Trophoblast cell (in vitro differentiated cells and primary cell): ENCODE measurements around the gene USP31.

Source experiments
- DNase-seq, 2 donors: peaks; one replicate each; pipeline ENCODE4 v3.0.0-alpha.2; 2016
- H2AFZ ChIP-seq: 2 replicates; pipeline ENCODE4 v1.6.1; 2013; ENCODE audit warnings: low read length, moderate library complexity, mild to moderate bottlenecking; ENCODE audit not compliant: insufficient read depth, poor library complexity
- H2AK5ac ChIP-seq: 2 replicates; pipeline ENCODE4 v1.6.1; 2013; ENCODE audit warnings: mild to moderate bottlenecking, low read length
- H2BK120ac ChIP-seq: 2 replicates; pipeline ENCODE4 v1.6.1; 2013; ENCODE audit warnings: low read length, mild to moderate bottlenecking, moderate library complexity; ENCODE audit not compliant: insufficient read depth, poor library complexity
- H2BK12ac ChIP-seq: 2 replicates; pipeline ENCODE4 v1.6.1; 2013; ENCODE audit warnings: mild to moderate bottlenecking, low read length, moderate library complexity
- H2BK5ac ChIP-seq: 2 replicates; pipeline ENCODE4 v1.6.1; 2013; ENCODE audit warnings: low read length, low read depth, moderate library complexity, mild to moderate bottlenecking; ENCODE audit not compliant: poor library complexity
- H3K14ac ChIP-seq: 2 replicates; pipeline ENCODE4 v1.6.1; 2013; ENCODE audit warnings: mild to moderate bottlenecking, low read length
- H3K18ac ChIP-seq: 2 replicates; pipeline ENCODE4 v1.6.1; 2013; ENCODE audit warnings: mild to moderate bottlenecking, low read length
- H3K23ac ChIP-seq: 2 replicates; pipeline ENCODE4 v1.6.1; 2013; ENCODE audit warnings: low read length
- H3K27ac ChIP-seq: 2 replicates; pipeline ENCODE4 v1.5.1; 2013; ENCODE audit warnings: low read depth, mild to moderate bottlenecking, inconsistent platforms, low read length, moderate library complexity
- H3K27me3 ChIP-seq: 2 replicates; pipeline ENCODE4 v1.6.1; 2013; ENCODE audit warnings: inconsistent platforms, mild to moderate bottlenecking, low read length, moderate library complexity; ENCODE audit not compliant: insufficient read depth
- H3K36me3 ChIP-seq, 2 experiments: 1 replicate in 1 of 2; 2 replicates in 1 of 2; pipeline ENCODE4 v1.6.1; 2013; ENCODE audit warnings: low read length in 2 of 2, mild to moderate bottlenecking in 2 of 2, moderate library complexity in 1 of 2; ENCODE audit not compliant: insufficient read depth in 2 of 2, control insufficient read depth in 1 of 2
- H3K4ac ChIP-seq: 2 replicates; pipeline ENCODE4 v1.6.1; 2013; ENCODE audit warnings: low read depth, mild to moderate bottlenecking, low read length, moderate library complexity
- H3K4me1 ChIP-seq, 2 experiments: 1 replicate in 1 of 2; 2 replicates in 1 of 2; pipeline ENCODE4 v1.6.1; 2013; ENCODE audit warnings: low read length in 2 of 2, mild to moderate bottlenecking in 2 of 2, moderate library complexity in 1 of 2; ENCODE audit not compliant: insufficient read depth in 2 of 2, control insufficient read depth in 1 of 2
- H3K4me2 ChIP-seq: 2 replicates; pipeline ENCODE4 v1.6.1; 2013; ENCODE audit warnings: inconsistent platforms, mild to moderate bottlenecking, low read length, moderate library complexity
- H3K4me3 ChIP-seq: 2 replicates; pipeline ENCODE4 v1.5.1; 2013; ENCODE audit warnings: mild to moderate bottlenecking, low read depth, low read length, inconsistent platforms
- H3K79me1 ChIP-seq: one replicate; pipeline ENCODE4 v1.6.1; 2013; ENCODE audit warnings: low read length
- H3K79me2 ChIP-seq: 2 replicates; pipeline ENCODE4 v1.6.1; 2013; ENCODE audit warnings: low read length, mild to moderate bottlenecking; ENCODE audit not compliant: control insufficient read depth, insufficient read depth, poor library complexity
- H3K9ac ChIP-seq: 2 replicates; pipeline ENCODE4 v1.6.1; 2013; ENCODE audit warnings: mild to moderate bottlenecking, low read length
- H3K9me3 ChIP-seq: 2 replicates; pipeline ENCODE4 v1.6.1; 2013; ENCODE audit warnings: low read depth, mild to moderate bottlenecking, control low read depth, inconsistent platforms, low read length; ENCODE audit not compliant: insufficient read depth
- H4K12ac ChIP-seq: 2 replicates; pipeline ENCODE4 v1.6.1; 2013; ENCODE audit warnings: low read depth, mild to moderate bottlenecking, low read length, moderate library complexity
- H4K8ac ChIP-seq: 2 replicates; pipeline ENCODE4 v1.6.1; 2013; ENCODE audit warnings: low read depth, mild to moderate bottlenecking, low read length, moderate library complexity
- H4K91ac ChIP-seq: one replicate; pipeline ENCODE4 v1.6.1; 2013; ENCODE audit warnings: low read depth, mild to moderate bottlenecking, low read length, moderate library complexity
- WGBS: extraction: QIAGEN DNeasy Blood & Tissue Kit; methylation state at CpG from one replicate; pipeline ENCODE4 v1.1.7; 2013; ENCODE audit warnings: missing lambda C conversion rate; ENCODE audit not compliant: insufficient read length, insufficient coverage; ENCODE audit errors: extremely low coverage; 5-methylcytosine and 5-hydroxymethylcytosine counted together

The USP31 gene

DNA sequence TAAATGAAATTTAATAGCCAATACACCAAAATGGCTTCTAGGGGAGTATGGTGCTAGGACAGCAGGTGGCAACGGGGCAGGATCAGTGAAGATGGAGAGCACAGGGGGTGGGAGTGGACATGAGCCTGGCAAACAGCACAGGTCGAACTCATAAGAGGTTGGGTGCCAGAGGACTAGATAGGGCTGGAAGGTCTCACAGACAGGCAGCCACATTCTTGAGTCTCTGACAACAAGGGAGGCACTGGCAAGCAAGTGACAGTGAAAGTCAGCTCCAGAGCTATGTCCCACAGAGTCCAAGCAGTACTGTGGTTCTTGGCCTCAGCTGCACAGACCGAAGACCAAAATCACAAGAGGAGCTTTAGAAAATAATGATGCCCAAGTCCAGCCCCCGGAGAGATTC lies 61.2 kb downstream of the USP31 start:
- Histone ChIP-seq H4K8ac (no peak overlapping the region), H3K4ac (no peak overlapping the region), H3K9me3 (no peaks in the 10 kb centered on the region), H4K91ac (no peak overlapping the region), H3K9ac (no peak overlapping the region), H3K23ac (peak overlapping the region; percentile 82), H4K12ac (no peak overlapping the region), H3K4me3 (no peak overlapping the region), H3K4me2 (no peak overlapping the region), H3K14ac (no peak overlapping the region), H3K79me1 (no peaks in the 10 kb centered on the region), H2BK5ac (no peak overlapping the region), H2AFZ (no peak overlapping the region), H3K27ac (no peak overlapping the region), H2BK120ac (no peak overlapping the region), H3K27me3 (no peaks in the 10 kb centered on the region), H3K79me2 (no peaks in the 10 kb centered on the region), H3K18ac (no peak overlapping the region), H2AK5ac (no peak overlapping the region), H2BK12ac (no peak overlapping the region), H3K36me3 (no peaks in the 10 kb centered on the region), H3K4me1 (no peaks in the 10 kb centered on the region)
- DNase-seq, result no peak
- WGBS, result no CpG with 5 or more reads among the region's 4 CpGs

DNA sequence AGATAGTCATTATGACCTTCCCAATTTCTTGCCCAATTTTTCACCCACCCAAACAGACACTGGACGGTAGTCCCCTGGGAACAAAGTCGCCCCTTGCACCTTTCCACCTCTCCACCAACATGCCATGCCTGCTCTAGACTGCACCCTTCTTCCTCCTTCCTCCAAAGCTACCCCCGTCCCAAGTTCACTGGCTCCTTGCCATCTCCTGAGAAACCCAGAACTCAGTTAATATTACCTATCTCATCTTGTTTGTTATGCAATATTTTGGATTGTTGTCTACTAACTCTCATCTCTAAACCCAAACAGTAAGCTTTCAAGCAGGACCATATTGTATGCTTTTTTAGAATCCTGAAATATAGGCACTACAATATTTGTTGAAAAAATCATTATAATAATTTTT lies 63.3 kb downstream of the USP31 start:
- no peak overlapping the region for H4K8ac ChIP-seq
- H2AFZ ChIP-seq, result no peak overlapping the region
- H3K9me3 ChIP-seq, result no peaks in the 10 kb centered on the region
- H3K4me2 ChIP-seq, result no peak overlapping the region
- no peaks in the 10 kb centered on the region for H3K79me2 ChIP-seq
- H2BK12ac ChIP-seq, result no peak overlapping the region
- no peak overlapping the region for H4K12ac ChIP-seq
- no peak overlapping the region for H4K91ac ChIP-seq
- no peak overlapping the region for H3K23ac ChIP-seq
- peaks cover 2 to 6% of the 10 kb centered on the region in 2 experiments for H3K4me1 ChIP-seq
- no peak for DNase-seq
- H3K9ac ChIP-seq, result no peak overlapping the region
- H3K4ac ChIP-seq, result no peak overlapping the region
- H3K27ac ChIP-seq, result no peak overlapping the region
- no peaks in the 10 kb centered on the region for H3K36me3 ChIP-seq
- H3K4me3 ChIP-seq, result no peak overlapping the region
- no CpG with 5 or more reads among the region's 3 CpGs for WGBS
- H3K14ac ChIP-seq, result no peak overlapping the region
- no peak overlapping the region for H2BK5ac ChIP-seq
- H3K27me3 ChIP-seq, result no peaks in the 10 kb centered on the region
- H2BK120ac ChIP-seq, result no peak overlapping the region
- no peak overlapping the region for H2AK5ac ChIP-seq
- no peak overlapping the region for H3K18ac ChIP-seq
- H3K79me1 ChIP-seq, result no peaks in the 10 kb centered on the region

DNA sequence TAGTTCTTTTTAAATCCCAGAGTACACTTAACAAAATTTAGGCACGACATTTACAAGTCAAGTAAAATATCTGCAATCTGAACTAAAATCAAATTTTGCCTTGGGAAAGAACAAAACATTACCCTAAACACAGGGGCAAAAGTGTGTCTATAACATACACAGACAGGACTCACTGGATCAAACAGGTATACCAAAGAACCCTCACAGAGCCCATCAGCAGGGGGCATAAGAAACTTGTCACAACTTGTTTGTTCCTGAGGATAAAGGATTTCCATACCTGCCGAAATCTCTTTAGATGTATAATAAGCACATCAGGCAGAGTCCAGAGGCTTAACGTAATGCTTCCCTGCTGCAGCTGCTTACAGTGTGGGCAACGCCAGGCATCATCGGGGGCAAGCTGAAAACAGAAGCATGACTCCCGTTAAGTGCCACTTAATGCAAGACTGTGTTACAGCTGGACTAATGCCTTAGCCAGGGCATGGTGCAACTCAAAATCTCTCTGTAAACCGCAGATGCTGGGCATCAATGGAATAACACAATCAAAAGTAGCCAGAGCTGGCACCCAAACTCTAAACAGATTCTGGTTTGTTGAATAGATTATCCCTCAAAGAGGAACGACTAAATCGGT lies 67.0 kb downstream of the USP31 start:
- Histone ChIP-seq H3K14ac (no peak overlapping the region), H3K36me3 (peaks cover 3 to 4% of the 10 kb centered on the region in 2 experiments), H3K4me3 (no peak overlapping the region), H3K4me2 (no peak overlapping the region), H3K9me3 (no peaks in the 10 kb centered on the region), H3K27me3 (no peaks in the 10 kb centered on the region), H2BK5ac (no peak overlapping the region), H2BK12ac (no peak overlapping the region), H4K8ac (no peak overlapping the region), H4K12ac (no peak overlapping the region), H3K79me1 (no peaks in the 10 kb centered on the region), H2AK5ac (no peak overlapping the region), H4K91ac (no peak overlapping the region), H3K23ac (no peak overlapping the region), H2BK120ac (no peak overlapping the region), H3K9ac (no peak overlapping the region), H3K18ac (no peak overlapping the region), H3K27ac (no peak overlapping the region), H3K4ac (no peak overlapping the region), H3K4me1 (peaks cover 6 to 7% of the 10 kb centered on the region in 2 experiments), H3K79me2 (no peaks in the 10 kb centered on the region), H2AFZ (no peak overlapping the region)
- no CpG with 5 or more reads among the region's 9 CpGs for WGBS
- DNase-seq, result no peak

- Histone ChIP-seq H3K79me1 (no peaks in the 10 kb centered on the region), H2BK12ac (no peak overlapping the region), H2BK5ac (no peak overlapping the region), H3K9me3 (no peaks in the 10 kb centered on the region), H3K4me2 (no peak overlapping the region), H3K23ac (no peak overlapping the region), H3K79me2 (no peaks in the 10 kb centered on the region), H3K27me3 (no peaks in the 10 kb centered on the region), H3K4me1 (peaks cover 6 to 7% of the 10 kb centered on the region in 2 experiments), H2AK5ac (no peak overlapping the region), H2BK120ac (no peak overlapping the region), H3K36me3 (peaks cover 3 to 4% of the 10 kb centered on the region in 2 experiments), H3K9ac (no peak overlapping the region), H4K8ac (no peak overlapping the region), H4K91ac (no peak overlapping the region), H3K27ac (peak overlapping the region; percentile 56), H3K18ac (no peak overlapping the region), H3K14ac (no peak overlapping the region), H3K4ac (no peak overlapping the region), H2AFZ (no peak overlapping the region), H4K12ac (no peak overlapping the region), H3K4me3 (no peak overlapping the region)
- WGBS, result no CpG with 5 or more reads among the region's 6 CpGs
- peak in 1 of 2 donors; percentile 54 for DNase-seq
Measured at GRCh38 chr16:23081675-23082119, 67.6 kb downstream of the USP31 start.
